VCaP (cell line): ENCODE data around the gene CD7.
A peak's percentile ranks its signal among the peaks of the same experiment; 100 is the strongest.

Experiments used
- H3K27ac ChIP-seq: fragments of 450-650 bp; 2 replicates; pipeline ENCODE4 v1.5.1; 2017
- CTCF ChIP-seq: fragments of 450-650 bp; conservative IDR thresholded peaks from 2 replicates; pipeline ENCODE4 v1.5.1; 2017; ENCODE audit warnings: mild to moderate bottlenecking, moderate library complexity

CD7 gene

GRCh38 chr17:82356845-82357355, 39.5 kb upstream of the CD7 start:
- H3K27ac ChIP-seq, result peak overlapping the region; percentile 50; the same call in 1 of the 2 replicates
- no peak for TF ChIP-seq CTCF

- TF ChIP-seq CTCF, result no peak
- peak overlapping the region; percentile 50 for H3K27ac ChIP-seq
Measured at GRCh38 chr17:82355770-82356427, 38.5 kb upstream of the CD7 start.

- peak overlapping the region; percentile 50 for H3K27ac ChIP-seq
- no peak for TF ChIP-seq CTCF
Measured at GRCh38 chr17:82354804-82355308, 37.4 kb upstream of the CD7 start.

DNA sequence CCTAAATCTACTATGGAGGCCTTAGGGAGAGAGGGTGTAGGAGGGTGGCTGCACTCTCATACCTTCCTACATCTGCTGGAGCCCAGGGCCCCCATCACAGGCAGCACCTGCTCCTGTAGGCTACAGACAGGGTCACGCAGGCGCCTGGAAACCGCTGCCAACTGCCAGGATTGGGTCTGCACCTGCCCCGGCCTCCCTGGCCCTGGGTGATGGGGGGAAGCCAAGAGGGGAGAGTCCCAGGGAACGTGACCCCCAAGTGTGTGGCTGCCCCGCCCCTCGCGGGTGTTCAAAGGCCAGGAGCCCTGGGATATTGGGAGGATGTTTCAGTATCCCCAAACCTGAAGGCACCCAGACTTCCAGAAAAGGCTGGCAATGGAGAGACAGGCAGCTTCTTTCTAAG, 36.1 kb upstream of the CD7 start:
- H3K27ac ChIP-seq, result no peak overlapping the region
- no peak for TF ChIP-seq CTCF

- peak overlapping the region; percentile 4; the same call in 1 of the 2 replicates for H3K27ac ChIP-seq
- peak; percentile 98 for TF ChIP-seq CTCF
Measured at GRCh38 chr17:82351713-82352488, 34.5 kb upstream of the CD7 start.

- TF ChIP-seq CTCF, result no peak
- peak overlapping the region; percentile 4; the same call in 1 of the 2 replicates for H3K27ac ChIP-seq
Measured at GRCh38 chr17:82351254-82351712, 33.9 kb upstream of the CD7 start.
